K562 (cell line): ENCODE results near the gene GALNT17. TPM values are rescaled to one million over a fixed set of nuclear protein-coding genes. Genes with fewer than 3 reads are reported as not detected.

Source experiments
- ATAC-seq: fragments of 200-7000 bp; cut with Tn5 transposase; 3 replicates; pipeline ENCODE4 v1.9.1; 2020; ENCODE audit warnings: moderate library complexity
- BruUV-seq: library from RNA; stranded (reverse); fragments of 400-500 nt; replicated peaks from 2 replicates; lab custom pipeline; 2021; lab: Mats Ljungman, UMichigan
- CTCF ChIA-PET: fragments of 300-600 bp; formaldehyde crosslinking; extraction: SDS; loops from one replicate; lab custom pipeline; 2021; ENCODE audit warnings: low intra/inter-chr PET ratio; lab: Yijun Ruan, JAX
- POLR2A ChIA-PET: fragments of 300-600, 350-650 bp; sonication (Branson Sonifier 250); formaldehyde crosslinking; extraction: SDS; loops from one replicate; lab custom pipeline; 2021; ENCODE audit warnings: antibody characterized with exemption, inconsistent platforms; lab: Yijun Ruan, JAX
- DNase-seq, 4 experiments: peaks; one replicate each; pipeline versions ENCODE4 v3.0.0 to v3.0.0-alpha.2; 2011 to 2018; ENCODE audit warnings: low spot score in 3 of 4, mixed read lengths in 3 of 4; ENCODE audit errors: extremely low read depth in 1 of 4
- FAIRE-seq: peaks from 2 replicates; lab custom pipeline; 2011; peaks lifted over from hg19 to GRCh38; lab: Jason Lieb, UNC
- H2AFZ ChIP-seq: 2 replicates; pipeline ENCODE4 v1.6.0; 2011; ENCODE audit warnings: low read depth, low read length, control low read depth, inconsistent platforms
- H3K27ac ChIP-seq: fragments of 200-600 bp; 3 replicates; pipeline ENCODE4 v1.8.0; 2011; ENCODE audit warnings: low read depth, mild to moderate bottlenecking, control low read depth, inconsistent platforms, low read length, moderate library complexity, mixed read lengths; ENCODE audit errors: extremely low read depth
- H3K27me3 ChIP-seq, 2 experiments: fragments of 300-600 bp in 1 of 2; 2 replicates in 1 of 2; 3 replicates in 1 of 2; pipeline versions ENCODE4 v1.6.0 to v1.8.0; 2011; ENCODE audit warnings: inconsistent platforms in 2 of 2, low read length in 2 of 2, mild to moderate bottlenecking in 1 of 2, mixed read lengths in 1 of 2, moderate library complexity in 1 of 2; ENCODE audit not compliant: control insufficient read depth in 2 of 2, insufficient read depth in 2 of 2
- H3K36me3 ChIP-seq: fragments of 300-600 bp; 3 replicates; pipeline ENCODE4 v1.8.0; 2011; ENCODE audit warnings: mild to moderate bottlenecking, low read length, inconsistent platforms; ENCODE audit not compliant: control insufficient read depth, insufficient read depth
- H3K4me1 ChIP-seq, 2 experiments: fragments of 200-600 bp in 1 of 2; replicated peaks in 1 of 2; 2 replicates in 1 of 2; 3 replicates in 1 of 2; pipeline versions ENCODE4 v1.5.1 to v1.8.0; 2011; ENCODE audit warnings: inconsistent platforms in 2 of 2, low read length in 2 of 2, mild to moderate bottlenecking in 1 of 2, mixed read lengths in 1 of 2, moderate library complexity in 1 of 2; ENCODE audit not compliant: control insufficient read depth in 2 of 2, insufficient read depth in 2 of 2
- H3K4me2 ChIP-seq: 2 replicates; pipeline ENCODE4 v1.6.1; 2011; ENCODE audit warnings: low read length, control low read depth, inconsistent platforms, mixed read lengths; ENCODE audit not compliant: insufficient read depth
- H3K4me3 ChIP-seq: fragments of 200-600 bp; sonication (generic), shearing (Covaris generic); 2 replicates; pipeline ENCODE4 v1.5.1; 2016; ENCODE audit warnings: control low read depth, inconsistent platforms
- H3K79me2 ChIP-seq: fragments of 200-600 bp; 3 replicates; pipeline ENCODE4 v1.8.0; 2011; ENCODE audit warnings: low read length, inconsistent platforms; ENCODE audit not compliant: control insufficient read depth, insufficient read depth
- H3K9ac ChIP-seq, 2 experiments: 2 replicates each; pipeline versions ENCODE4 v1.6.0 to v1.6.1; 2011; ENCODE audit warnings: low read depth in 2 of 2, low read length in 2 of 2, control low read depth in 1 of 2, inconsistent platforms in 1 of 2, mild to moderate bottlenecking in 1 of 2, mixed read lengths in 1 of 2; ENCODE audit not compliant: insufficient read depth in 1 of 2
- H3K9me1 ChIP-seq: one replicate; pipeline ENCODE4 v1.6.0; 2011; ENCODE audit warnings: inconsistent platforms, mild to moderate bottlenecking, low read length, moderate library complexity; ENCODE audit not compliant: control insufficient read depth, insufficient read depth
- H3K9me3 ChIP-seq: replicated peaks from 2 replicates; pipeline ENCODE4 v1.5.1; 2011; ENCODE audit warnings: low read depth, low read length, inconsistent platforms; ENCODE audit not compliant: control insufficient read depth, insufficient read depth
- H4K20me1 ChIP-seq: replicated peaks from 2 replicates; pipeline ENCODE4 v1.6.1; 2011; ENCODE audit warnings: low read length, inconsistent platforms, mixed read lengths; ENCODE audit not compliant: control insufficient read depth, insufficient read depth
- POLR3A ChIP-seq: IDR thresholded peaks from 2 replicates; pipeline ENCODE4 v1.6.1; 2011; ENCODE audit warnings: borderline replicate concordance, mild to moderate bottlenecking, moderate library complexity; ENCODE audit not compliant: insufficient read length, insufficient read depth; ENCODE audit errors: extremely low read depth
- RAD51 ChIP-seq: fragments of 450-650 bp; IDR thresholded peaks from 2 replicates; pipeline ENCODE4 v1.7.1; 2016; ENCODE audit warnings: low read depth, mild to moderate bottlenecking, borderline replicate concordance
- TEAD1 ChIP-seq, 2 experiments: fragments of 450-650 bp in 1 of 2; sonication (generic) in 1 of 2; formaldehyde crosslinking; IDR thresholded peaks; 2 replicates each; pipeline versions ENCODE4 v1.4.0 to v1.8.0; 2020 to 2022; ENCODE audit warnings: mild to moderate bottlenecking in 2 of 2, missing genetic modification reagents in 1 of 2
- TFE3 ChIP-seq: fragments of 450-650 bp; formaldehyde crosslinking; IDR thresholded peaks from 2 replicates; pipeline ENCODE4 v1.4.0; 2020; ENCODE audit warnings: mild to moderate bottlenecking, mixed read lengths
- ZNF449 ChIP-seq: fragments of 250-450 bp; sonication (Bioruptor Pico); IDR thresholded peaks from 2 replicates; pipeline ENCODE4 v1.8.0; 2022; ENCODE audit warnings: moderate library complexity, mild to moderate bottlenecking, inconsistent platforms
- ZNF518B ChIP-seq: fragments of 250-450 bp; sonication (Bioruptor Pico); IDR thresholded peaks from 2 replicates; pipeline ENCODE4 v1.5.0; 2021; ENCODE audit warnings: mild to moderate bottlenecking, moderate library complexity
- ZNF766 ChIP-seq: fragments of 200-800 bp; sonication (Bioruptor generic); conservative IDR thresholded peaks from 2 replicates; pipeline ENCODE4 v1.6.1; 2016; ENCODE audit warnings: missing genetic modification characterization, missing compliant biosample characterization
- WGBS: fragments of 100-300 bp; shearing (Covaris generic); methylation state at CpG from one replicate; pipeline ENCODE4 v1.1.6; 2016; ENCODE audit warnings: low coverage, mixed read lengths; ENCODE audit not compliant: insufficient coverage; ENCODE audit errors: missing lambda C conversion rate; 5-methylcytosine and 5-hydroxymethylcytosine counted together
- in situ Hi-C: fragments of 300-500 bp; cut with MboI; formaldehyde crosslinking; loops from 4 replicates; pipeline ENCODE4 v1.15.0; 2018; ENCODE audit warnings: inconsistent platforms, mixed read lengths
- intact Hi-C: fragments of 100-400 bp; cut with micrococcal nuclease; formaldehyde crosslinking; loops from 2 replicates; pipeline ENCODE4 v1.14.2; 2022
- polyA plus RNA-seq, 8 experiments: library from polyadenylated mRNA; depleted of rRNA in 4 of 8; stranded (reverse) in 5 of 8; unstranded in 3 of 8; fragments of >200 nt; fragmentation: Nextera tagmentation in 2 of 8; fragmentation: Illumina TruSeq in 1 of 8; extraction: Ambion mirVana in 2 of 8; extraction: Trizol in 1 of 8; gene quantifications; 2 replicates each; pipeline versions ENCODE4 v1.2.1 to v1.2.3, GENCODE V29; 2011 to 2014; ENCODE audit warnings: inconsistent platforms in 1 of 8, missing spikeins in 1 of 8
- total RNA-seq, 7 experiments: library from RNA; depleted of rRNA in 6 of 7; stranded (reverse); fragments of >200 nt in 6 of 7; fragmentation: Illumina TruSeq in 2 of 7; extraction: Trizol in 2 of 7; gene quantifications; 2 replicates each; pipeline versions ENCODE4 v1.2.1 to v1.2.3, GENCODE V29; 2011 to 2021; ENCODE audit warnings: low replicate concordance in 1 of 7

Gene GALNT17
- total and polyA plus RNA-seq, 9 of the 15 experiments (the other 6 are each of a cell fraction or from before 2014, with no cell fraction given): not detected

- in situ Hi-C loops: no loop called here
- 0% methylated on average over 2 of the region's 2 CpGs for WGBS
- FAIRE-seq: no peak
- CTCF ChIA-PET: no interaction called here
- Histone ChIP-seq H3K9me3 (no peaks in the 10 kb centered on the region), H3K9ac (no peak overlapping the region), H3K79me2 (no peaks in the 10 kb centered on the region), H3K4me1 (no peaks in the 10 kb centered on the region), H3K27ac (no peak overlapping the region), H4K20me1 (no peaks in the 10 kb centered on the region), H2AFZ (no peak overlapping the region), H3K9me1 (no peaks in the 10 kb centered on the region), H3K4me3 (no peak overlapping the region), H3K36me3 (no peaks in the 10 kb centered on the region), H3K27me3 (peaks cover 0 to 8% of the 10 kb centered on the region in 2 experiments; a peak in 2 of 5 replicates), H3K4me2 (no peak overlapping the region)
- no peak for TF ChIP-seq POLR3A
- peak; percentile 76 for TF ChIP-seq TFE3
- peak; percentile 31; the same call in 1 of the 2 replicates for TF ChIP-seq RAD51
- TF ChIP-seq ZNF449 (CRISPR knock-in tag): no peak
- no peak for TF ChIP-seq ZNF518B (CRISPR knock-in tag)
- no peak for TF ChIP-seq TEAD1 (CRISPR knock-in tag; IDR thresholded peaks at IDR 0.05)
- TF ChIP-seq ZNF766 (CRISPR knock-in tag): no peak
- intact Hi-C loops: no loop called here
- no TSS peak for BruUV-seq
- no peak for DNase-seq
- no peak for ATAC-seq
- POLR2A ChIA-PET: no interaction called here
Observed at GRCh38 chr7:71422104-71422503, 290.2 kb downstream of the GALNT17 start.
